H1 (cell line): ENCODE data around the gene NCR2.

ENCODE experiments used
- ASH2L ChIP-seq: fragments of 200-600, 300-600 bp; sonication (generic); IDR thresholded peaks from one replicate; pipeline ENCODE4 v1.7.1; 2017; ENCODE audit warnings: low read length
- EZH2 ChIP-seq: fragments of 200-600 bp; sonication (generic); IDR thresholded peaks from 2 replicates; pipeline ENCODE4 v1.7.1; 2012; ENCODE audit warnings: low read depth, mild to moderate bottlenecking, moderate library complexity, low read length, inconsistent platforms; ENCODE audit not compliant: severe bottlenecking
- FOSL1 ChIP-seq: IDR thresholded peaks from 2 replicates; pipeline ENCODE4 v1.6.1; 2011; ENCODE audit warnings: mild to moderate bottlenecking, low read depth, low read length, moderate library complexity; ENCODE audit not compliant: insufficient read depth
- JUND ChIP-seq: IDR thresholded peaks from 2 replicates; pipeline ENCODE4 v1.6.1; 2011; ENCODE audit warnings: mild to moderate bottlenecking, improper control_type of control experiment, low read length
- KDM4A ChIP-seq: IDR thresholded peaks from one replicate; pipeline ENCODE4 v1.7.1; 2012; ENCODE audit warnings: low read depth, mild to moderate bottlenecking, moderate library complexity, low read length, inconsistent platforms; ENCODE audit not compliant: severe bottlenecking
- POLR2A ChIP-seq, 2 experiments: IDR thresholded peaks; 1 replicate in 1 of 2; 2 replicates in 1 of 2; pipeline ENCODE4 v1.6.1; 2011; ENCODE audit warnings: low read depth in 2 of 2, low read length in 2 of 2, mild to moderate bottlenecking in 2 of 2; ENCODE audit errors: control extremely low read depth in 1 of 2
- POLR2AphosphoS5 ChIP-seq: IDR thresholded peaks from 2 replicates; pipeline ENCODE4 v1.6.1; 2011; ENCODE audit warnings: low read depth, low read length
- RAD21 ChIP-seq, 2 experiments: IDR thresholded peaks in 1 of 2; conservative IDR thresholded peaks in 1 of 2; 2 replicates each; pipeline ENCODE4 v1.6.1; 2011; ENCODE audit warnings: low read depth in 2 of 2, low read length in 2 of 2, improper control_type of control experiment in 1 of 2, inconsistent platforms in 1 of 2, mild to moderate bottlenecking in 1 of 2, moderate library complexity in 1 of 2
- SP1 ChIP-seq: IDR thresholded peaks from 2 replicates; pipeline ENCODE4 v1.6.1; 2011; ENCODE audit warnings: low read depth, low read length
- YY1 ChIP-seq: IDR thresholded peaks from 2 replicates; pipeline ENCODE4 v1.6.1; 2011; ENCODE audit warnings: low read depth, mild to moderate bottlenecking, low read length
- TF ChIP-seq, protein P1 (sequence below), 3 experiments: IDR thresholded peaks; 1 replicate in 2 of 3; 2 replicates in 1 of 3; pipeline versions ENCODE4 v1.5.1 to v1.6.1; 2011; ENCODE audit warnings: low read length in 3 of 3, mild to moderate bottlenecking in 3 of 3, inconsistent platforms in 2 of 3, low read depth in 1 of 3, moderate library complexity in 1 of 3; ENCODE audit not compliant: insufficient read depth in 1 of 3; ENCODE audit errors: control extremely low read depth in 1 of 3

DNA sequence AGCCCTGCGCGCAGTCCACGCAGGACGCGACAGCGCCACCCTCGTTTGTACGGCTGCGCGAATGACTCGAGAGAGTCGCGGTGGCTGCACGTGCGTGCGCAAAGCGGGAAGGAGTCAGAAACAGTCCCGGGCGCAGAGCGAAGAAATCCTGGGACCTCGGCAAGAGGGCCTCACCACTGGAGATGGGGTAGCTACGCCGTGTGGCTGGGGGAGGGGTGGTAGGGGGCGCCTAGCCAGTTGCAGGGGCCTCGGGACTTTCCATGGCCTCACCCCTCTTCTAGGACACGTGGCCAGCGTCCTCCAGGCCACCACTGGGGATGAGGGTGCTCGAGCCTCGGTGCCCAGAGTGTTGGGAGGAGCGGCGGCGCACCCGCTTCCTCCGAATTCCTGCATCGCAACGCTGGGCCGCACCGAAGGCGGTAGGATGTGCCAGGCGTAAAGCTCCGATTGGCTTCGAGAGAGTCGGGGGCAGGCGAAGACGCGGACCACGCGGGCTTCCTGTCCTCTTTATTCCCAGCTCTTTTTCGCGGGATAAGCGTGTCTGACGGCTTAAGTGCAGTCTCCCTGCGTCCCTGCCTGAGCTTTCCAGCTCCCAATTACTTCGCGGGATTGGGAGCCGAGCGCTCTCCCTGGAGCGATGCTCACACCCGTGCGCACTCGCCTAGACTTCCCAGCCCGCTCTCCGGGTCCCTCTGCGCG lies 38.7 kb downstream of the NCR2 start:
- TF ChIP-seq, protein P1, sequence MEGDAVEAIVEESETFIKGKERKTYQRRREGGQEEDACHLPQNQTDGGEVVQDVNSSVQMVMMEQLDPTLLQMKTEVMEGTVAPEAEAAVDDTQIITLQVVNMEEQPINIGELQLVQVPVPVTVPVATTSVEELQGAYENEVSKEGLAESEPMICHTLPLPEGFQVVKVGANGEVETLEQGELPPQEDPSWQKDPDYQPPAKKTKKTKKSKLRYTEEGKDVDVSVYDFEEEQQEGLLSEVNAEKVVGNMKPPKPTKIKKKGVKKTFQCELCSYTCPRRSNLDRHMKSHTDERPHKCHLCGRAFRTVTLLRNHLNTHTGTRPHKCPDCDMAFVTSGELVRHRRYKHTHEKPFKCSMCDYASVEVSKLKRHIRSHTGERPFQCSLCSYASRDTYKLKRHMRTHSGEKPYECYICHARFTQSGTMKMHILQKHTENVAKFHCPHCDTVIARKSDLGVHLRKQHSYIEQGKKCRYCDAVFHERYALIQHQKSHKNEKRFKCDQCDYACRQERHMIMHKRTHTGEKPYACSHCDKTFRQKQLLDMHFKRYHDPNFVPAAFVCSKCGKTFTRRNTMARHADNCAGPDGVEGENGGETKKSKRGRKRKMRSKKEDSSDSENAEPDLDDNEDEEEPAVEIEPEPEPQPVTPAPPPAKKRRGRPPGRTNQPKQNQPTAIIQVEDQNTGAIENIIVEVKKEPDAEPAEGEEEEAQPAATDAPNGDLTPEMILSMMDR (IDR thresholded peaks at IDR 0.05; ENCODE audit: control extremely low read depth in 1 of 3, insufficient read depth in 1 of 3, low read depth in 1 of 3, low read length in 3 of 3): no peak
- peak; percentile 93 for TF ChIP-seq EZH2
- TF ChIP-seq JUND: no peak
- no peak for TF ChIP-seq RAD21 (IDR thresholded peaks at IDR 0.05 in 1 of 2, conservative IDR thresholded peaks at IDR 0.05 in 1 of 2; ENCODE audit: low read depth in 2 of 2, low read length in 2 of 2)
- no peak for TF ChIP-seq POLR2AphosphoS5
- TF ChIP-seq YY1: no peak
- peak; percentile 63 for TF ChIP-seq KDM4A
- TF ChIP-seq FOSL1: no peak
- TF ChIP-seq POLR2A (IDR thresholded peaks at IDR 0.05; ENCODE audit: control extremely low read depth in 1 of 2, low read depth in 2 of 2, low read length in 2 of 2): no peak
- no peak for TF ChIP-seq ASH2L
- no peak for TF ChIP-seq SP1
